ENCODE results near the gene CCDC69.

The CCDC69 gene

DNA sequence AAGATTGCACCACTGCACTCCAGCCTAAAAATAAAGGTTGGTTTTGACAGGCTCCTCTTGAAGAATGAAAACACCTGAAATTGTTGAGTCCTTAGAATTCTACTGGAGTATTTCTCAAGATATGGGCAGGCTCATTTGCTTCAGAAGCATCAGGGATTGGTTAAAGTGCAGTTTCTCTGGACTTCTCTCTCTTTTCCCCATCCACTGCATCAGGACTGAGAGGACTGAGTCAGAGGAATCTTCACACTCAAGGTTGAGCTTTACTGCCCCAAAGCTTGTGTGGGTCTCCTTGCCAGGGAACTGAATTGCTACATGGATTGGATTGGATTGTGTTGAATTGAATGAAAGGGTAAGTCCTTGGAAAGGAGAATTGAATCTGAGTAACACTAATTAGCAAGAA lies 7.5 kb upstream of the CCDC69 start:
- TF ChIP-seq, protein P1, sequence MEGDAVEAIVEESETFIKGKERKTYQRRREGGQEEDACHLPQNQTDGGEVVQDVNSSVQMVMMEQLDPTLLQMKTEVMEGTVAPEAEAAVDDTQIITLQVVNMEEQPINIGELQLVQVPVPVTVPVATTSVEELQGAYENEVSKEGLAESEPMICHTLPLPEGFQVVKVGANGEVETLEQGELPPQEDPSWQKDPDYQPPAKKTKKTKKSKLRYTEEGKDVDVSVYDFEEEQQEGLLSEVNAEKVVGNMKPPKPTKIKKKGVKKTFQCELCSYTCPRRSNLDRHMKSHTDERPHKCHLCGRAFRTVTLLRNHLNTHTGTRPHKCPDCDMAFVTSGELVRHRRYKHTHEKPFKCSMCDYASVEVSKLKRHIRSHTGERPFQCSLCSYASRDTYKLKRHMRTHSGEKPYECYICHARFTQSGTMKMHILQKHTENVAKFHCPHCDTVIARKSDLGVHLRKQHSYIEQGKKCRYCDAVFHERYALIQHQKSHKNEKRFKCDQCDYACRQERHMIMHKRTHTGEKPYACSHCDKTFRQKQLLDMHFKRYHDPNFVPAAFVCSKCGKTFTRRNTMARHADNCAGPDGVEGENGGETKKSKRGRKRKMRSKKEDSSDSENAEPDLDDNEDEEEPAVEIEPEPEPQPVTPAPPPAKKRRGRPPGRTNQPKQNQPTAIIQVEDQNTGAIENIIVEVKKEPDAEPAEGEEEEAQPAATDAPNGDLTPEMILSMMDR (conservative IDR thresholded peaks at IDR 0.05; ENCODE audit: low read depth, low read length): no peak
- no peak for DNase-seq (ENCODE audit: low read depth)
- no peak overlapping the region for H3K4me3 ChIP-seq (ENCODE audit: low read length)

DNA sequence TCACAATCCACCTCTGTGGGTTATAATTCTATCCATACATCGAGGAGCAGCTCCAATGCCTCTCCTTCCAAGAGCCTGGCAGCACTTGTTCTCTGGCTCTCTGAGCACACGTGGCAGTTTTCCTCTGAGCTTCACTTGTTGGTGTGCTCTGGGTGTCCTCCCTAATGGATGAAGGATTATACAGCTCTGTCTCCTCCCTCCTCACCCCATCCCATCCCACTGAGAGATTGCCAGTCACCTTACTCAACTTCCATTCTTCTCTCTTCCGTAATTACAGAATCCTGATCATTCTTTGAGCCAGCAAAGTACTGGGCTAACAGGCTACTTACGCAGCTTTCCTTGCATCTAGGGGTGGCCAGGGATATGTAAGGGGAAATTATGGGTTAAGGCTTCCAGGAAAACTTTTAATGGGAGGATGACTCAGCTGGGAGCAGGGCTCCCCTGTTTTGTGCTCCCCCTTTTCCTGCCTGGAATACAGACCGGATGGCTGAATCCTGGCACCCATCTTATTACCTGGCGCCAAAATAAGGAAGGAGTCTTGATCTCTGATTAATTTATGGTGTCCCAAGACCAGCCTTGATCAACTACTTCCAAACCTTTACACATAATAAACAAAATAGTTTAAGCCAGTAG lies 6.3 kb upstream of the CCDC69 start:
- TF ChIP-seq, protein P1 (conservative IDR thresholded peaks at IDR 0.05; ENCODE audit: low read depth, low read length): no peak
- DNase-seq (ENCODE audit: low read depth): no peak
- H3K4me3 ChIP-seq (ENCODE audit: low read length): no peak overlapping the region

DNA sequence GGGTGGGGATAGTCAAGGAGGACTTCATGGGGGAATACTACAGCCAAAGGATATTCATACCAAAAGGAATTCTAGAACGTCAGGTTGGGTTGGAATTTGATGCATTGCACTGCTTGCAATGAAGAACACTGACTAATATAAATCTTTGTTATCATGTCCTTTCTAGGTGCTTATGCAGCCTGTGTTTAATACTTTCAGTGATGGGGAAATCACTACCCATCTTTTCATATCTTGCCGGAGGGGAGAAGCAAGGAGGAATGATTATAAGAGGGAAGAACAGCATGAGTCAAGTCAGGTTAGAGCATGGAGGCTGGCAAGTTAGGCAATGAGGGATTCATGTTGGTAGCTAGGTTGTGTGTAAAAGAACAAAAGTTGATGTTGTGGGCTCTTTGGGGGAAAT lies 5.1 kb upstream of the CCDC69 start:
- no peak for DNase-seq (ENCODE audit: low read depth)
- H3K4me3 ChIP-seq (ENCODE audit: low read length): no peak overlapping the region
- TF ChIP-seq, protein P1 (conservative IDR thresholded peaks at IDR 0.05; ENCODE audit: low read depth, low read length): no peak

DNA sequence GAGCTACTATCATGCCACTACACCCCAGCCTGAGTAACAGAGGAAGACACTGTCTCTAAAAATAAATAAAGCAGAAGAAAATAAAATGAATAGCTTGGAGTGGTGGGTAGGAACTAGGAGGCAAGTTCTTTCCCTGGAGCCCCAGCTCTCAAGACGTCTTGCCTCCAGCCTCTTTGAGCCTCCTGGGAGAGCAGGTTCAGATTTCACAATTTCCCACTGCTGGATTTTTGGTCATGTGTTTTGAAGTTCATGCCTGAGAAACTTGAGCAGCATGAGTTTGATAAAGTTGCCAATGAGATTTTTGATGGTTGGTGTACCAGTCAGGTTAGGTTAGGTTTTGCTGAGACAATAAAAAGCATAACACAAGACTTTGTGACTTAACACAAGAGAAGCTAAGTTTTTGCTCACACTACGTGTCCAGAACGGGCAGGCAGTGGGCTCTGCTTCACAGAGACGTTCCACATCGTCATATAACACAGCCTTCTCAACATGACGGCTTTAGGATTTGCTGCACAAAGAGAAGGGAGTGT lies 4.1 kb upstream of the CCDC69 start:
- DNase-seq (ENCODE audit: low read depth): no peak
- TF ChIP-seq, protein P1 (conservative IDR thresholded peaks at IDR 0.05; ENCODE audit: low read depth, low read length): no peak
- no peak overlapping the region for H3K4me3 ChIP-seq (ENCODE audit: low read length)

DNA sequence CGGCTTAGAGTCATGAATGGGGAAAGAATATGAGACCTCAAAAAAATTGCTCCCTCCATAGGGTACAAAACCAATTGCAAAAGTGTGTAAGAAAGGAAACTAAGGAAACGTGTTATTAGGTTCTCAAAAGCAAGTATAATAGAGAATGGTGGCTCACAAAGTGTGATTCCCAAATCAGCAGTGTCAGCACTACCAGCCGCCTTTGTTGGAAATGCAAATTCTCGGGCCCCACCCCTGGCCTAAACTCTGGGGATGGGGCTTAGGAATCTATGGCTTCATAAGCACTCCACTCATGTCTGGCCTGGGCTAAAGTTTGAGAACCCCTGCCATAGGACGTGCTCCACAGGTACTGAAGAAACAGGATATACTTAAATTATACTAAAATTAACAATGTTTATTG lies 1.6 kb upstream of the CCDC69 start:
- no peak for DNase-seq (ENCODE audit: low read depth)
- TF ChIP-seq, protein P1 (conservative IDR thresholded peaks at IDR 0.05; ENCODE audit: low read depth, low read length): no peak
- H3K4me3 ChIP-seq (ENCODE audit: low read length): no peak overlapping the region

DNA sequence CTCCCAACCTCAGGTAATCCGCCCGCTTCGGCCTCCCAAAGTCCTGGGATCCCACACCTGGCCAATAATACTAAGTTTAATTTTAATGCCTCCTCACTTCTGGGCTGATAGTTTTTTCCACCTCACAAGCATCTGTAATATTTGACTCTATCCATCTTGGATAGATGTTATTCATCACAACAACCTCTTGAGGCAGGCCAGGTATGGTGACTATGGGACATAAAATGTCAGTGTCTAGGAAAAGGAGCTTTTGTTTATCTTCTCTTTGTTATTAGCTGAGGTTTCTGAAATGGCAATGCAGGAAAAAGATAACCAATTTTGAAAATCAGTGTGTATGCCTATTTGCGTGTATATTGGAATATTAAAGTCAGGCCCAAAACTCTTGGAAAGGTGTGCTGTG lies 1.2 kb upstream of the CCDC69 start:
- no peak overlapping the region for H3K4me3 ChIP-seq (ENCODE audit: low read length)
- TF ChIP-seq, protein P1 (conservative IDR thresholded peaks at IDR 0.05; ENCODE audit: low read depth, low read length): no peak
- no peak for DNase-seq (ENCODE audit: low read depth)

DNA sequence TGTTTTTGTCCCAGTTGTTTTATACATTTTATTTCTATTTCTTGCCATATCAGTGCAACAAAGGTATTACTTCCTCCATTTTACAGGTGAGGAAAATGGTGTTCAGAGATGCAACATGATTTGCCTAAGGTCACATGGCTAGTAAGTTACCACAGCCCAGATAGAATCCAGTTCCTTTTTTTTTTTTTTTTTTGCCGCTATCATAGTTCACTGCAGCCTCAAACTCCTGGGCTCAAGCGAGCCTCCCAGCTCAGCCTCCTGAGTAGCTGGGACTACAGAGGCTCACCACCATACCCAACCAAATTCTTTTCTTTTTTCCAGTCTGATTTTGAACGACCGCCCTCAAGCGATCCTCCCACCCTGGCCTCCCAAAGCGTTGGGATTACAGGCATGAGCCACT lies 480 bp upstream of the CCDC69 start:
- DNase-seq (ENCODE audit: low read depth): no peak
- TF ChIP-seq, protein P1 (conservative IDR thresholded peaks at IDR 0.05; ENCODE audit: low read depth, low read length): no peak
- H3K4me3 ChIP-seq (ENCODE audit: low read length): peak overlapping the region; percentile 59
